ENCODE data around the gene SYCP3.

SYCP3 gene

DNA sequence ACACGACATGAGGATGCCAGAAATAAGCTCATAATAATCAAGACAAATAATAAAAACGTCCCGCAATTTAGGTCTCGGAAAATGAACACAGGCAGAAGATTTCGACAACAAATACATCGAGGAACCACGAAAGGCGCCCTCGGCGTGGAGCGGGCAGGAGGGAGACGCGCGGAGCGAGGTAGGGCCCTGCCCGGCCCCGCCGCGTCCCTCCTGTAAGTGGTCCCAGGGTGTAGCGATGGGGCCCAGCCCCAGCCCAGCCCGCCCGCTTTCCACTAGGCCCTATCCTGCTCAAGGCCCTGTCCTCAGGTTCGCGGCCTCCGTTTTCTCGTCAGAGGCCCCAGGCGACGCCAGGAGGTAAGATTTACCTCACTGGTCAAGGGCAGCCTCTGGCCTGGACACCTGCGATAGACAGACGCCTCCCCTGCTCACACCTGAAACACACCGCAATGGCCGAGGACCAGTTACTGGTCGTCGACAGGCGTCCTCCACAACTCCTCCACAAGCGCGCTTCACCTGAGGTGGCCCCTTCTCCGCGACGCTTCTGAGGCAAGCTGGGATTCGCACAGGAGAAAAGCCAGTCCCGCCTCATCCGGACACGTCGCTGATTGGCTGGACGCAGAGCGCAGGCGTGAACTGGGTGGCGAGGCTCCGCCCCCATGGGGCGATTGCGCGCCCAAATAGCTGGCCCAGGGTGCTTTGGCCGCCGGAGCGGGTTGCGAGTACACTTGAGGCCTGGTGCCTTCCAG, at the start of gene SYCP3:
Gene SYCP3, minus strand, starts transcription at position 543 of the 746 bp plus-strand sequence. CDS start 1,527 bp downstream, outside the sequence.
- DNase-seq (ENCODE audit: low read depth) = no peak

DNA sequence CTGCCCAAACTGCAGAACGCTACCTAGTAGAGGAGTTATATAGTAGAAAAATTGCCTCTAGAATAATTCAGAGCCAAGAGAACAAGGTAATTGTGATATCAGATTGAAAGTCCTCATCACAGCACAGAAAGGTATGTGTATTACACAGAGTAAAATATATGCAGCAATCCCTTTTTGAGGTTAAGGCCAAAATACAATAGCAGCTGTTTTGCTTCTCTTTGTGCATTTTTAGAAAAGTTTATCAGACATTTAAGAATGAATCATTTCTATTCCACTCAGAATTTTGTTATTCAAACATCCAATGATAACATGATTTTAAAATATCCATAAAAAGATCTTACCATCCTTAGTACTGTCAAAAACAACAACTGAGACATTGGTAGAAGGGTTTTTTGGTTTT, 46.4 kb upstream of the SYCP3 start:
- no peak for DNase-seq (ENCODE audit: low read depth)

DNA sequence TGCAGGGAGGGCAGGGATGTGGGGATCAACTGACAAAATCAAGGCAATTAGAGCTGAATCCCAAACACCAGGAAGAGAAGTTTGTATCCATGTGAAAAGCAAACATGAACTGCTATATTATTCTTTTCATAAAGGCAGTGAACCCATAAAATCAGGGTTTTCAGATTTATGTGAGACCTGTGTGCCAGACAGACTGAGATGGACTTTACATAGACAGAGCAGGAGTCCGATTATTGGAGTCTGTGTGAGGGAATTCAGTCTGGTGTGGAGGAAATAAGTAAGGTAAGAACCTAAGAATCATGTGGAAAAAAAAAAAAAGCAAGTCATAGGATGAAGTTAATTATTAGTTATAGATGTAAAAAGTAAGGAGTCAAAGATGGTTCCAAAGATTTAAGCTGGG, 45.1 kb upstream of the SYCP3 start:
- DNase-seq (ENCODE audit: low read depth) = no peak

DNA sequence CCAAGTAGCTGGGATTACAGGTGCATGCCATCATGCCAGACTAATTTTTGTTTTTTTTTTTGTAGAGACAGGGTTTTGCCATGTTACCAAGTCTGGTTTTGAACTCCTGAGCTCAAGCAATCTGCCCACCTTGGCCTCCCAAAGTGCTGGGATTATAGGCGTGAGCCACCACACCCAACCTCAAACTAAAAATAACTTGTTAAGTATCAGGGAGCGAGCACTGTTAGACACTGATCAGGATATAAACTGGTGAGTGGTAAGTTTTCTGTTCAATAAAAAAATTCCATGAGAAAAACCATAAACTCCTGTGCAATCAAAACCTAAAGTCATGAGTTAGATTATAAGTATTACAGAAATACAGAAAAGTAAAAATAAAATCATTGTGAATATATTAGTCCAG, 44.6 kb upstream of the SYCP3 start:
- no peak for DNase-seq (ENCODE audit: low read depth)

DNA sequence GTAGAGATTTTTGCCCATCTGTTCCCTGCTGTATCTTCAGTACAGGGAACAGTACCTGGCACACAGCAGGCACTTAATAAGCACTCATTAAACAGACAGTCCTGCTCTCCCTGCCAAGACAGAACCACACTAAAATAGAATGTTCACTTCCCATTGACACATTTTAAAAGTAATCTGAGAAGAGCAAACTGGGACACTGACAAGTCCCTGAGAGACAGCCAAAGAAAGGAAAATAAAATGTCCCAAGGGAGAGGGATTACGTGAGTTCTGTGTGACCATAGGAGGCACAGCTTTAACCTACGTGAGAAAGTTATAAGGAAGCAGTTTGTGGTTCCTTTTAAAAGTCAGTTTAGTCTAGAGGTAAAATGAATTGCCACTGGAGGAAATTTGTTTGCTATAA, 43.9 kb upstream of the SYCP3 start:
- DNase-seq (ENCODE audit: low read depth) = no peak

DNA sequence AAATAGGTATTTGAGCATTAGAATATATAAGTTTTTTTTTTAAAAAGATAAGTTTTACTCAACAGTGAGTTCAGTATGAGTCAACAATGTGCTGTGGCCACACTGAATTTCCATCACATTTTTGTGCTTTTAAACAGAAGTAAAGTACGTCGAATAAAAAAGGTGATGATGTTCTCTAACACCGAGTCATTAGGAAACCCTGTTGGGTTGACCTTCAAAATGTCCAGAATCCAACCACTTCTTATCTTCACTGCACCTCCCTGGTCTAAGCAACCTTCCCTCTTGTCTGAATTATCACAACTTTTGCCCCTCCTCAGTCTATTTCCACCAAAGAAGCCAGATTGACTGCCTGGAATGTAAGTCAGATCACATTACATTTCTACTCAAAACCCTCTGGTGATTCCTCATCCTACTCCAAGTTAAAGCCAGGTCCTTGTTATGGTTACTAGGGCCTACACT, 43.0 kb upstream of the SYCP3 start:
- DNase-seq (ENCODE audit: low read depth) = no peak

DNA sequence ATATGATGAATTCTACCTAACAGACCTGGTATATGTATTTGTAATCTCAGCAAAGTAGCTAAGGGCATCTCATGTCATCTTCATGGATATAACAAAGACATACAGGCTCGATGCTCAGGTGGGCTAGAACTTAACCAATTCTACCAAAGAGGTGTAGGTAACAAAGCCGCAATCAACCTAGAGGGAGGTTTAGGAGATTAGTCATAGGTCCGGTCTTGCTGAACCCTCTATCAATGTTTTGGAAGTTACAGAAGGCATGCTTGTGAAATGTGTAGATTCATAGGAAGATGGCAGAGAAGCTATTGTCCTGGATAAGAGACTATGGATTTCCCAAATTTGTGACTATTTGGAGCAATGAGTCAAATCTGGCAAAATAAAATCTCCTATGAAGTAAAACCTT, 42.6 kb upstream of the SYCP3 start:
- DNase-seq (ENCODE audit: low read depth) = no peak

DNA sequence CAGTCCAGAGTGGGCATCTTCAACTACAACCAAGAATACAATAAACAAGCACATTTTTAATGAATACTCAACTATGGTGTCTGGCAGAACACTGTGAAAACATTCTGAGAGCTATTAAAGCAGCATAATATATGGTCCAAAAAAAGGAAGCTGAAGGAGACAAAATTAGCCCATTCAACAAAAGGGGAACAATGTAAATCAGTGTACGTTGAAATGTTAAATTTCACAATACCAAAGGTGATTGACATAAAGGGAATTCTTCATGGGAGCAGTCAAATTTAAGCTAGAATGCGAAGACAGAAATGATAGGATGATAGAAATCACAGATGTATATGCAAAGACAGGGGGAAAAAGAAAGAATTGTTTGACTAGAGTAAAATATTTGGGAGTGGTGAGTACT, 41.3 kb upstream of the SYCP3 start:
- no peak for DNase-seq (ENCODE audit: low read depth)

DNA sequence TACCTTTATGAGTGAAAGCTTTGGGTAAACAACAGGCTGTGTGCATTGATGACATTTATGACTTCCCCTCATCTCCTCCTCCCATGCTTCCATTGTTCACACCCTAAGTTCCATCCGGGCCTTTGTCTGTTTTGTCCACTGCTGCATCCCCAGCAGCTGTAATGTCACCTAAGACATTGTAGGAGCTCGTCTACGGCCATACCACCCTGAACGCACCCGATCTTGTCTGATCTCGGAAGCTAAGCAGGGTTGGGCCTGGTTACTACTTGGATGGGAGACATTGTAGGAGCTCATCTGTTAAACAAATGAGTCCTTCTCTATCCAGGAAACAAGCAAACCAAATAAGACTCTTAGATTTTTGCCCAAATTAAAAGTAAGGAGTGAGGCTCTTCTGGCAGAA, 40.4 kb upstream of the SYCP3 start:
- no peak for DNase-seq (ENCODE audit: low read depth)

DNA sequence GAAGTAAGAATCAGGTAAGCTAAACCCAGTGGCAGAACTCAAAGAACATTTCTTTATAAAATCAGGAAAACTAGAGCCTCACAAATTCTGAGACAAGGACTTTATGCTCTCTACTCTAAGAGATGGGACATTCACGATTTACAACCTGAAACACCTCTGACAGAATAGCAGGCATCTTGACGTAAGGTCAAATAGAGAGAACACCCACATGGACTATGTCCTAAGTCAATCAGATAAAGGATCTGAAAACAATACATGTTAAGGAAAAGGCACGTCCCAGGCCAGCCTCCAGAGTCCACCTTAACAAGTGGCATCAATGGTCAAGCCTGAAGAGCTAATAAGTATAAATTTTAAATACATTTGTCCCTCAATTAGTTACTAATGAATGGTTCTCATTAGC, 39.9 kb upstream of the SYCP3 start:
- DNase-seq (ENCODE audit: low read depth) = no peak

DNA sequence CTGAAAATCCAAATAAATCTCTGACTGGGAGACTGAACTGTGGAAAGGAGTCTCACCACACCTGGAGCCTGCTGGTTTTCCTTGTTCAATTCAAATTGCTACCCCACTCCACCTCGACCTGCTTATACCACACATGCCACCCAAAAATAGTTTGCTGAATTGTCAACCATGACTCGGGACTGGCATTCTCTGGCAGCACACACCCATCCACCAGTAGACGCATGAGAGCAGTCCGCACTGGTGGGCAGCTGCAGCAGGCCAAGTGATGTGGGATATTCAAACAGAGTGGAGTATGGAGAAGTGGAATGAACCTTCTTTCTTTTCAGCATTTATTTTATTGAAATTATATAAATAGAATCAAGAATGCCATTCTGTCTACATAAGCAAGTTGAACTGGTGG, 38.7 kb upstream of the SYCP3 start:
- no peak for DNase-seq (ENCODE audit: low read depth)

DNA sequence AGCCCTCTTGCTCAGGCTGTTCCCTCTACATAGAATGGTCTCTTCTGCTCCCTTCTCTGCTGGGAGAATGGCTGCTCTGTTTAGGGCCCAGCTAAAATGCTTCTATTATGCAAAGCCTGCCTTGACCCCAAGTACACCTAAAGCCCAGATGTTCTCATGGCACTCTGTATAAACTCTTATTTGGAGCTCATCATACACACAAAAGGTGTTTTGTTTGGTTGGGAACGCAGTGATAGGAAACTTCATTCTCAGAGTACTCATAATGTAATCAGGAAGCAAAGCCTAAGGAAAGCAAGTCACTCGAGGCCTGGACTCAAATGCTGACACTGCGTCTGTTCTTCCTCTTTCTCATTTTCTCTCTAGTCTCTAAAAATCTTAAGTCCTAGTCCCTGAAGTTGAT, 38.2 kb upstream of the SYCP3 start:
- DNase-seq (ENCODE audit: low read depth) = no peak

DNA sequence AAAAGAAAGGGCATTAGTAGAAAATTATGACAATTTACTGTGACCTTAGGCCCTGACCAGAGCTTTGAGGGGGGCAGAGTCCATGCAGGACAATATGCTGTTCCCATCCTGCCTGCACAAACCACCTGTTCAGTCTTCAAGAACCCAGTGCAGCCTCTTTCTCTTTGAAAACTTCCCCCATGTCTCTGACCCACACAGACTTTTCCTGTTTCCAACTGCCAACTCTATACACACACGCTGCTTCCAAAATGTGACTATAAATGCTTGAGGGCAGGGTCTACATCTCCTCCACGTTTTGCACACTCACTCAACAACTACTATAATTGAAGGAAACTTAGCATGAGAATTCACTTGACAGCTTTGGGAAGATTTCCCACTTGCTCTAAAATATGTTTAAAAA, 36.6 kb upstream of the SYCP3 start:
- DNase-seq (ENCODE audit: low read depth) = no peak

DNA sequence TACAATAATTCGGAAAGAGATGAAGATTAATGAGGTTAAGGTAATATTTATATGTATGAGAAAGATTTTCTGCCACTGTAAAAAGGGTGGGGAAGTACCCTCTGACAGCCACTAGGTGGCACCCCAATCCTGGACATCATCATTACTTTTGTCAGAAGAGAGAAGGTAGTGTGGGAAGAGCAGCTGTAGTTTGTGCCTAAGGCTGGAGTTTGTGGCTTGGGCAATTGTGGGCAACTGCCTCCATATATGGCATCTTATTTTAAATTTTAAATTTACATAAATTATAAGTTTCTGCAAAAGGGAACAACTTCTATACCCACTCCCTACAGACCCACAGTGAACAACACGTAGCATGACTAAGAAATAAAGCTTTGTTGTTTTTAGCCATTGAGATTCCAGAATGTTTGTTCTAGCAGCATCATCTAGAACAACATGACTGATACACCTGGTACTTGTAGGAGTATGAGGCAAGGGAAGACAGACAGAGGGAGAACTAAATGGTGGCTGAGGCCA, 34.4 kb upstream of the SYCP3 start:
- DNase-seq (ENCODE audit: low read depth) = peak; percentile 53

DNA sequence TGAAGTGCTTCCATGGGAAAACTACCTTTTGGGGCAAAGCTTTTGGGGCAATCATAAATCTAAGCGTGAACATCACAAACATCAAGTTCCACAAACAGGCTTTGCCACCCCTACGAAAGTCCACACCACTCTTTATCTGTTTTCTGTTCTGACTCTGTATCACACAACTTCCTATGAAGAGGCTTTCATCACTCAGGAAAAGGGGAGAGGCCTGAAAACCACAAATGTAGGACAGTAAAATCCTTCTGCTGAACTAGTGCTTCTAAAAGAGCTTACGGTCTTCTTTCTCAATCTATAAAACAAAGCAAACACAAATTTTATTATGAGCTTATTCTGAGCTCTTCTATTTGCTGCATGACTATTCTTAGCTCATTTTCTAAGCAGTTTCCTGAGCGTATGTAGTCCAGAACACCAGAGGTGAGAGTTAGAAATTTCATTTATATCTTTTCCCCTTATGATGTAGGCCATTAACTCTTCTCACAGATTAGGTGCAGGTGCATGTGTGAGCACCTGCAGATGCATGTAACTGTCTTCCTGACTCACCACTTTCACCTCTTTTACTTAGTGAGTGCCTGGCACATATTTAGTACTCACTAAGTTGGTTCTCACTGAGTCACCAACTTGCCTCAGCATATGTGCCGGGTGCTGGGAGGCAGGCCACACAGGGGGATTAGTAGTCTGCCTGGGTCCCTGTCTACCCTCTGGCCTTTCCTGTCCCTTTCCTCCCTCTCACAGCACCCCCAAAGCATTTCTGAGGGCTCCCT, 32.9 kb upstream of the SYCP3 start:
- DNase-seq (ENCODE audit: low read depth) = no peak

DNA sequence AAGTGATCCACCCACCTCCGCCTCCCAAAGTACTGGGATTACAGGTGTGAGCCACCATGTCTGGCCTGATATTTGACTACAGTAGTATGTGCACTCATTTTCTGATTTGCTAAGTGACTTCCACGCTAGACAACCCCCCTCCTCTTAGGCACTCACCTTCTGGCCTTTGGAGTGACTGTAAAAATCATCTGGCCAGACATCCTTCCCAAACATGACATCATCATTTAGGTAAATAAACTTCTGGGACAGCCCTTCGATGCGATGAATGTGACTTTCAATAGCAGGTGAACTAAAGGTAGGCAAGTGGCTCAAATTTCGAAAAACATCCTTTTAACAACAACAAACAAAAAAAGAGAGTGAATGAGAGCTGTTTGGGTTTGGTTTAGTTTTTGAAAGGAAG, 30.6 kb upstream of the SYCP3 start:
- no peak for DNase-seq (ENCODE audit: low read depth)

DNA sequence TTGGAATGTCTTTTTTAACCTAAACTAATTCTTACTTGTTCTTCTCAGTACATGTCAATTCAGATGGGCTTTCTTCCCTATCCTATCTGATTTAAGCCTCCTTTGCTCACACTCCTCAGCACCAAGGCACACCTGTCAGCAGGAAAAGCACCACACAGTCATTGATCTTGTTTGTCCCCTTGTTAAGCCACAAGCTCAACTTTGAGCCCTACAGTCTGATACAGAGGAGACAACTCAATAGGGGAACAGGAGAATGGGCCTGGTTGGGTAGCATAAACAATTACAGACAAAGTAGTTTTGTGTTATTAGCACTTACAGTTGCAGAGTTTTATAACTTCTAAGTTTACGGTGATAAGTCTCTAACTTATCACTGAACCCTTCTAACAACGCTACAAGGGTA, 29.5 kb upstream of the SYCP3 start:
- no peak for DNase-seq (ENCODE audit: low read depth)

DNA sequence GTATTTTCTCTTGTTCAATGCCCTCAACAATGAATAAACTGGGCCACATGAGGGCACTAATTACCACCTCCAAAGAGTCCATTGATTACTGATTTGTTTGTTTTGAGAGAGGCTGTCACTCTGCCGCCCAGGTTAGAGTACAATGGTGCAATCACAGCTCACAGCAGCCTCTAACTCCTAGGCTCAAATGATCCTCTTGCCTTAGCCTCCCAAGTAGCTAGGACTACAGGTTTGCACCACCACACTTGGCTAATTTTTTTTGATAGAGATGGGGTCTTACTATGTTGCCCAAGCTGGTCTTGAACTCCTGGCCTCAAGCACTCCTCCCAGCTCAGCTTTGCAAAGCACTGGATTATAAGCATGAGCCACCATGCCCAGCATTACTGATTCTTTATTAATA, 28.3 kb upstream of the SYCP3 start:
- no peak for DNase-seq (ENCODE audit: low read depth)

DNA sequence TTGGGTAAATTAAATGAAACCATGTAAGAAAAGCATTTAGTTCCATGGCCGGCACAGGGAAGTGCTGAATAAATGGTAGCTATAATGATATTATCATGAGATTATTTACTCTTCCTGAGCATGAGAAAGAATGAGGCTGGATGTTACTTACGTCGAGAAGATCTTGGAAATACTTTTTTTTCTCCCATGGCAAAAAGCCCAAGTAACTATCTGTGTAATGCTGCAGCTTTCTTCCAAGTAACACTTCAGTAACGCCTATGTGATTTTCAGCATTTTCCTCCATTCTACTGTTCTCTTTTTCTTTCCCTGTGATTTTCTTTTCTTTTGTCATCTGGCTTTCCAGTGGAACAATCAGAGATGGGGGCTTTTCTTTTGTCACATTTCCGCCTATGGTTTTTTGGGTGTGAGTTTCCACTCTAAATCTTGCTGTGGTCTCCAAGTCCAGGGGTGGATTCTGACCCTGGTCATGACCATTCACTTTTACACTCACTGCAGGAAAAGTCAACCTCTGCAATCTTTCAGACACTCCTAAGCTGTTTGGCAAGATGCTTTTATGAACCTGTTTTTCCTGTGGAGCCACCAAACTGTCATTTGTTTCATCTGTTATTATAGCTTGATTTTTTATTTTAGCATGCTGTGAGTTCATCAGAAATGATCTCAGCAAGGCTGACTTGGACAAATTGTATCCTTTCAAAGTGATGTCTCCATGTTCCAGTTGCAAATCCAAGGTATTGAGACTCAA, 25.0 kb upstream of the SYCP3 start:
- DNase-seq (ENCODE audit: low read depth) = no peak

DNA sequence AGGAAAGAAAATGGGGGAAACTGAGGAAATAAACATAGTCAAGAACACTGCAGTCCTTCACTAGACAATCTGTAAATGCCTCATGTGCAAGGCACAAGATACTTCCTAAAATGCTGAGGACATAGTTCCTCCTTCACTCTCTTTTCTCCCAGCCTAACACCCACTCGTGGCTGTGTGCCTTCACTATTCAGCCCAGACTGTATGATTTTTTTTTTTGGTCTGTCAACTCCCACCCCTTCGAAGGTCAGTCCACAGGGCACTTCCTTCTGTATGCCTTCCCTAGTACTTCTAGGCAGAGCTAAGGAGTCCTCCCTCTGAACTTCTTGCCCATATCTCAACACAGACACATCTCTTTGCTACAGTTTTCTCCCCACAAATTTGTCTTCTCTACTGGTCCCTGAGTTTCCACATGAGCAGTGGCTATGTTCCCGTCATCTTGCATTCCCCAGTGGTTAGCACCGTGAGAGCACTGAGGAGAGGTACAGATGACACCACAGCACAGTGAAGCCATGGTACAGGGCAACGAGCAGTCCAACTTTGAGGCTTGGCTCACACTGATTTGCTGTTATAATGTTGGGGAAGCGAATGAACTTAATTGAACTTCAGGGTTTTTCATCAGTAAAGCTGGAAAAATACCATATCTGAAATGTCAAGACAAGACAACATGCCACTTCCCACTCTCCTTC, 24.1 kb upstream of the SYCP3 start:
- no peak for DNase-seq (ENCODE audit: low read depth)

DNA sequence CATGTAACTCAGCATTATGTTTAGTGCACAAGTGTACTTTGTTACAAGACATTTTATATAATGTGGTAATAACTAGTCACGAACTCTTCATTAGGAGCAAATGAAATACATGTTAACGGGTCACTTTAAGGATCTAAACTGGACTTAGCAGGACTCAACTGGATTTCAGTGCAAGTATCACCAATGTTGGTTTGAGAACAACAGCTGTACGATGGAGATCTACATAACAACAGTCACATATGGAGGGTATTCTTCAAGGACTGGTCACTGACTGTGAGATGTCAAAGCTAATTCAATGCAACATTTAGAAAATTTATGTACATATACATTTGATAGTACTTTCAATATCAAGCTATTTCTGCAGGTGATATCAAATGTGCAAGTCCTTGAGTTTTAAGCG, 22.5 kb upstream of the SYCP3 start:
- no peak for DNase-seq (ENCODE audit: low read depth)

DNA sequence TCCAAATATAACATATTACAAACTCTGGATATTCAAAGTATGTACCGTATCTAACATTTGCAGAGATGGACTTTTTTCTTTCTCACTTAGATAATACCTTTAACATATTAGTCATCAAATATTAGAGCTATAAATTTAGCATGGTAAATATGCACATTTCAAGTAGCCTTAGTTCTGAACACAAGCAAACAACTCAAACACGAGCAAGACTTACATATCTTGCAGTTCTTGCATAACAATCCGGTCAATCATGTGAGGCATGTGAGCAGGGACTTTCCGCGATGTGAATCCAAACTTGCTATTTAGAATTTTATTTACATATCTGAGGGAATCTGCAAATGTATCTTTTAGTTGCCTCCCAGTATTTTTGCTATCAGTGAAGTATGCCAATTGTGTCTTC, 22.1 kb upstream of the SYCP3 start:
- DNase-seq (ENCODE audit: low read depth) = no peak
